IMR-90 (cell line): ENCODE results near the gene B3GLCT. TPM values are rescaled to one million over a fixed set of nuclear protein-coding genes. Genes with fewer than 3 reads are reported as not detected.

Experiments
- ATAC-seq: fragments of 200-7000 bp; cut with Tn5 transposase; 2 replicates; pipeline ENCODE4 v1.9.1; 2020; ENCODE audit warnings: low read depth, mild to moderate bottlenecking, moderate library complexity
- BruUV-seq: library from RNA; stranded (reverse); fragments of 400-500 nt; replicated peaks from 2 replicates; lab custom pipeline; 2021; lab: Mats Ljungman, UMichigan
- CTCF ChIA-PET: fragments of 300-600 bp; formaldehyde crosslinking; extraction: SDS; loops from one replicate; lab custom pipeline; 2021; ENCODE audit warnings: antibody characterized with exemption; lab: Yijun Ruan, JAX
- POLR2A ChIA-PET: fragments of 300-600 bp; sonication (Branson Sonifier 250); formaldehyde crosslinking; loops from one replicate; lab custom pipeline; 2022; ENCODE audit warnings: antibody characterized with exemption; ENCODE audit not compliant: unreplicated experiment; lab: Charles Lee
- DNase-seq: peaks from one replicate; pipeline ENCODE4 v3.0.0; 2013
- H2AFZ ChIP-seq: replicated peaks from 2 replicates; pipeline ENCODE3; 2013; ENCODE audit warnings: low read length, mild to moderate bottlenecking; ENCODE audit not compliant: poor library complexity
- H2AK5ac ChIP-seq: 2 replicates; pipeline ENCODE4 v1.6.1; 2013; ENCODE audit warnings: low read depth, low read length, inconsistent platforms
- H2AK9ac ChIP-seq: replicated peaks from 2 replicates; pipeline ENCODE3; 2013; ENCODE audit warnings: mild to moderate bottlenecking, low read depth, low read length, moderate library complexity; ENCODE audit not compliant: poor library complexity
- H2BK120ac ChIP-seq: 2 replicates; pipeline ENCODE4 v1.6.1; 2013; ENCODE audit warnings: low read depth, low read length, inconsistent platforms
- H2BK15ac ChIP-seq: 3 replicates; pipeline ENCODE4 v1.6.1; 2013; ENCODE audit warnings: low read depth, low read length, inconsistent platforms
- H2BK20ac ChIP-seq: 2 replicates; pipeline ENCODE4 v1.6.1; 2013; ENCODE audit warnings: low read depth, mild to moderate bottlenecking, inconsistent platforms, low read length, moderate library complexity
- H2BK5ac ChIP-seq: 2 replicates; pipeline ENCODE4 v1.6.1; 2013; ENCODE audit warnings: mild to moderate bottlenecking, low read depth, low read length, inconsistent platforms; ENCODE audit not compliant: poor library complexity, severe bottlenecking
- H3K14ac ChIP-seq: replicated peaks from 2 replicates; pipeline ENCODE4 v1.6.1; 2013; ENCODE audit warnings: low read depth, low read length, inconsistent platforms
- H3K18ac ChIP-seq: 2 replicates; pipeline ENCODE4 v1.6.1; 2013; ENCODE audit warnings: low read depth, low read length, control low read depth
- H3K23ac ChIP-seq: 2 replicates; pipeline ENCODE4 v1.6.1; 2013; ENCODE audit warnings: low read depth, low read length, inconsistent platforms
- H3K27ac ChIP-seq: 2 replicates; pipeline ENCODE4 v1.5.1; 2013; ENCODE audit warnings: mild to moderate bottlenecking, control low read depth, low read length; ENCODE audit not compliant: insufficient read depth
- H3K27me3 ChIP-seq: 2 replicates; pipeline ENCODE4 v1.6.1; 2013; ENCODE audit warnings: low read length; ENCODE audit not compliant: control insufficient read depth, insufficient read depth
- H3K36me3 ChIP-seq: 2 replicates; pipeline ENCODE4 v1.6.1; 2013; ENCODE audit warnings: low read length, mixed read lengths; ENCODE audit not compliant: control insufficient read depth, insufficient read depth
- H3K4ac ChIP-seq: 2 replicates; pipeline ENCODE4 v1.6.1; 2013; ENCODE audit warnings: low read depth, low read length, inconsistent platforms
- H3K4me1 ChIP-seq: 2 replicates; pipeline ENCODE4 v1.6.1; 2013; ENCODE audit warnings: low read length, mixed read lengths; ENCODE audit not compliant: control insufficient read depth, insufficient read depth
- H3K4me2 ChIP-seq: 2 replicates; pipeline ENCODE4 v1.6.1; 2013; ENCODE audit warnings: low read depth, mild to moderate bottlenecking, control low read depth, low read length, moderate library complexity
- H3K4me3 ChIP-seq: 2 replicates; pipeline ENCODE4 v1.5.1; 2013; ENCODE audit warnings: low read depth, mild to moderate bottlenecking, control low read depth, low read length, moderate library complexity; ENCODE audit not compliant: insufficient read depth
- H3K56ac ChIP-seq: 2 replicates; pipeline ENCODE4 v1.6.1; 2013; ENCODE audit warnings: low read length, inconsistent platforms; ENCODE audit not compliant: insufficient read depth; ENCODE audit errors: extremely low read depth
- H3K79me1 ChIP-seq, 2 experiments: 2 replicates each; pipeline ENCODE4 v1.6.1; 2013; ENCODE audit warnings: low read length in 2 of 2, inconsistent platforms in 1 of 2, low read depth in 1 of 2
- H3K9ac ChIP-seq: 2 replicates; pipeline ENCODE4 v1.6.1; 2013; ENCODE audit warnings: low read depth, low read length, control low read depth
- H3K9me1 ChIP-seq: 2 replicates; pipeline ENCODE4 v1.6.1; 2013; ENCODE audit warnings: low read length, inconsistent platforms; ENCODE audit not compliant: insufficient read depth
- H3K9me3 ChIP-seq: 2 replicates; pipeline ENCODE4 v1.6.1; 2013; ENCODE audit warnings: low read length; ENCODE audit not compliant: control insufficient read depth, insufficient read depth
- H4K20me1 ChIP-seq: 2 replicates; pipeline ENCODE4 v1.6.1; 2013; ENCODE audit warnings: low read length, inconsistent platforms; ENCODE audit not compliant: insufficient read depth
- H4K5ac ChIP-seq: 2 replicates; pipeline ENCODE4 v1.6.1; 2013; ENCODE audit warnings: mild to moderate bottlenecking, low read depth, low read length, control low read depth
- H4K8ac ChIP-seq, 2 experiments: 2 replicates each; pipeline ENCODE4 v1.6.1; 2013; ENCODE audit warnings: low read depth in 2 of 2, low read length in 2 of 2, control low read depth in 1 of 2, inconsistent platforms in 1 of 2
- H4K91ac ChIP-seq: 2 replicates; pipeline ENCODE4 v1.6.1; 2013; ENCODE audit warnings: low read depth, low read length, inconsistent platforms; ENCODE audit not compliant: insufficient read depth
- BHLHE40 ChIP-seq: fragments of 150-350 bp; IDR thresholded peaks from 2 replicates; pipeline ENCODE4 v1.6.1; 2016; ENCODE audit warnings: mild to moderate bottlenecking, low read depth, low read length
- CEBPB ChIP-seq: IDR thresholded peaks from 2 replicates; pipeline ENCODE4 v1.6.1; 2012; ENCODE audit warnings: low read depth, low read length, improper control_type of control experiment
- CHD1 ChIP-seq: IDR thresholded peaks from 2 replicates; pipeline ENCODE4 v1.6.1; 2012; ENCODE audit warnings: low read depth, low read length, improper control_type of control experiment
- ELK1 ChIP-seq: fragments of 150-350 bp; IDR thresholded peaks from 2 replicates; pipeline ENCODE4 v1.6.1; 2016; ENCODE audit warnings: low read depth, mild to moderate bottlenecking, low read length, moderate library complexity, borderline replicate concordance
- FOS ChIP-seq: fragments of 150-350 bp; IDR thresholded peaks from 2 replicates; pipeline ENCODE4 v1.6.1; 2016; ENCODE audit warnings: low read depth, low read length
- MAZ ChIP-seq: IDR thresholded peaks from 2 replicates; pipeline ENCODE4 v1.6.1; 2012; ENCODE audit warnings: low read depth, mild to moderate bottlenecking, low read length, improper control_type of control experiment, moderate library complexity, borderline replicate concordance
- MXI1 ChIP-seq: IDR thresholded peaks from 2 replicates; pipeline ENCODE4 v1.6.1; 2012; ENCODE audit warnings: low read depth, mild to moderate bottlenecking, low read length, moderate library complexity, borderline replicate concordance
- NFE2L2 ChIP-seq: fragments of 150-350 bp; IDR thresholded peaks from 2 replicates; pipeline ENCODE4 v1.6.1; 2016; ENCODE audit warnings: low read depth, mild to moderate bottlenecking, low read length
- POLR2A ChIP-seq: IDR thresholded peaks from 2 replicates; pipeline ENCODE4 v1.6.1; 2012; ENCODE audit warnings: mild to moderate bottlenecking, low read depth, low read length
- RAD21 ChIP-seq: IDR thresholded peaks from 2 replicates; pipeline ENCODE4 v1.6.1; 2012; ENCODE audit warnings: low read length, improper control_type of control experiment
- RCOR1 ChIP-seq: IDR thresholded peaks from 2 replicates; pipeline ENCODE4 v1.6.1; 2012; ENCODE audit warnings: mild to moderate bottlenecking, low read length, improper control_type of control experiment; ENCODE audit not compliant: insufficient replicate concordance
- RFX5 ChIP-seq: IDR thresholded peaks from 2 replicates; pipeline ENCODE4 v1.8.0; 2012; ENCODE audit warnings: low read depth, mild to moderate bottlenecking, low read length, moderate library complexity
- SMC3 ChIP-seq: fragments of 150-350 bp; IDR thresholded peaks from 2 replicates; pipeline ENCODE4 v1.6.1; 2016; ENCODE audit warnings: low read depth, mild to moderate bottlenecking, antibody characterized with exemption, low read length, moderate library complexity
- WGBS, 2 experiments: methylation state at CpG; one replicate each; pipeline versions ENCODE4 v1.1.5 to v1.1.7; 2013; ENCODE audit warnings: missing lambda C conversion rate in 2 of 2; ENCODE audit not compliant: insufficient read length in 1 of 2; ENCODE audit errors: extremely low coverage in 2 of 2; 5-methylcytosine and 5-hydroxymethylcytosine counted together
- dilution Hi-C: fragments of 300-500 bp; cut with HindIII; formaldehyde crosslinking; loops from one replicate; pipeline ENCODE4 v1.14.3; 2018; ENCODE audit warnings: low sequenced_read_pairs; ENCODE audit not compliant: unreplicated experiment
- in situ Hi-C: fragments of 300-500 bp; cut with MboI; formaldehyde crosslinking; loops from 3 replicates; pipeline ENCODE4 v1.14.3; 2019; ENCODE audit warnings: low sequenced_read_pairs, inconsistent platforms, mixed read lengths
- intact Hi-C: fragments of 100-400 bp; cut with micrococcal nuclease; formaldehyde crosslinking; loops from 2 replicates; pipeline ENCODE4 v1.10.0; 2022
- polyA plus RNA-seq, 3 experiments: library from polyadenylated mRNA; depleted of rRNA; stranded (reverse); fragments of >200 nt; gene quantifications; 2 replicates each; pipeline ENCODE4 v1.2.3, GENCODE V29; 2012; ENCODE audit warnings: low replicate concordance in 1 of 3
- total RNA-seq: library from RNA; depleted of rRNA; stranded (reverse); fragments of >200 nt; gene quantifications from 2 replicates; pipeline ENCODE4 v1.2.3, GENCODE V29; 2012
- TF ChIP-seq, protein P1 (sequence below): fragments of 150-350 bp; IDR thresholded peaks from 2 replicates; pipeline ENCODE4 v1.6.1; 2017; ENCODE audit warnings: mild to moderate bottlenecking, antibody characterized with exemption, low read length, low read depth
- TF ChIP-seq, protein P2 (sequence below): conservative IDR thresholded peaks from 2 replicates; pipeline ENCODE4 v1.5.1; 2012; ENCODE audit warnings: mild to moderate bottlenecking, low read depth, low read length, improper control_type of control experiment

The B3GLCT gene
- total and polyA plus RNA-seq, 2 of the 4 experiments (the other 2 are of a cell fraction) = 2.0 to 4.5 TPM

GRCh38 chr13:31227870-31228269 is 28.1 kb downstream of the B3GLCT start:
- in situ Hi-C loops = loop anchor here (25.0 kb wide), 1 partner anchor 509 kb away; the partner anchor contains the start of gene RXFP2

More at GRCh38 chr13:31227870-31228269, 28.1 kb downstream of the B3GLCT start:
- no peak overlapping the region for H3K14ac ChIP-seq
- no peak overlapping the region for H3K9ac ChIP-seq
- BruUV-seq = no TSS peak
- dilution Hi-C loops (no loop called here), intact Hi-C loops (no loop called here)
- ATAC-seq (no peak), DNase-seq (no peak)
- H2BK15ac ChIP-seq = no peak overlapping the region
- H2BK5ac ChIP-seq = no peak overlapping the region
- H4K20me1 ChIP-seq = no peaks in the 10 kb centered on the region
- ChIA-PET CTCF (interaction anchor here (0.6 kb wide), 1 partner anchor 133 kb away, joined by 4 read pairs; no protein-coding TSS in a partner anchor), POLR2A (no interaction called here)
- no peaks in the 10 kb centered on the region for H3K27me3 ChIP-seq
- no peak overlapping the region for H4K5ac ChIP-seq
- H3K18ac ChIP-seq = no peak overlapping the region
- H2BK120ac ChIP-seq = no peak overlapping the region
- no peaks in the 10 kb centered on the region; a peak in 1 of 4 replicates for H3K79me1 ChIP-seq
- no peak overlapping the region for H4K91ac ChIP-seq
- H2AK9ac ChIP-seq = no peak overlapping the region
- H3K36me3 ChIP-seq = no peaks in the 10 kb centered on the region
- no peak overlapping the region for H4K8ac ChIP-seq
- H2AFZ ChIP-seq = peak overlapping the region; percentile 21
- 97% methylated on average over 6 of the region's 8 CpGs; no CpG with 5 or more reads in 1 of the 2 experiments for WGBS, 2 experiments
- H3K9me1 ChIP-seq = peaks cover 7% of the 10 kb centered on the region; the same call in 1 of the 2 replicates
- no peak overlapping the region for H3K4me3 ChIP-seq
- TF ChIP-seq NFE2L2 (no peak), MXI1 (no peak), RAD21 (no peak), ELK1 (no peak), SMC3 (no peak), POLR2A (no peak), FOS (no peak), CHD1 (no peak), RCOR1 (no peak), MAZ (no peak), CEBPB (no peak), BHLHE40 (no peak), RFX5 (no peak)
- TF ChIP-seq, protein P1, sequence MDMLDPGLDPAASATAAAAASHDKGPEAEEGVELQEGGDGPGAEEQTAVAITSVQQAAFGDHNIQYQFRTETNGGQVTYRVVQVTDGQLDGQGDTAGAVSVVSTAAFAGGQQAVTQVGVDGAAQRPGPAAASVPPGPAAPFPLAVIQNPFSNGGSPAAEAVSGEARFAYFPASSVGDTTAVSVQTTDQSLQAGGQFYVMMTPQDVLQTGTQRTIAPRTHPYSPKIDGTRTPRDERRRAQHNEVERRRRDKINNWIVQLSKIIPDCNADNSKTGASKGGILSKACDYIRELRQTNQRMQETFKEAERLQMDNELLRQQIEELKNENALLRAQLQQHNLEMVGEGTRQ = no peak
- TF ChIP-seq, protein P2, sequence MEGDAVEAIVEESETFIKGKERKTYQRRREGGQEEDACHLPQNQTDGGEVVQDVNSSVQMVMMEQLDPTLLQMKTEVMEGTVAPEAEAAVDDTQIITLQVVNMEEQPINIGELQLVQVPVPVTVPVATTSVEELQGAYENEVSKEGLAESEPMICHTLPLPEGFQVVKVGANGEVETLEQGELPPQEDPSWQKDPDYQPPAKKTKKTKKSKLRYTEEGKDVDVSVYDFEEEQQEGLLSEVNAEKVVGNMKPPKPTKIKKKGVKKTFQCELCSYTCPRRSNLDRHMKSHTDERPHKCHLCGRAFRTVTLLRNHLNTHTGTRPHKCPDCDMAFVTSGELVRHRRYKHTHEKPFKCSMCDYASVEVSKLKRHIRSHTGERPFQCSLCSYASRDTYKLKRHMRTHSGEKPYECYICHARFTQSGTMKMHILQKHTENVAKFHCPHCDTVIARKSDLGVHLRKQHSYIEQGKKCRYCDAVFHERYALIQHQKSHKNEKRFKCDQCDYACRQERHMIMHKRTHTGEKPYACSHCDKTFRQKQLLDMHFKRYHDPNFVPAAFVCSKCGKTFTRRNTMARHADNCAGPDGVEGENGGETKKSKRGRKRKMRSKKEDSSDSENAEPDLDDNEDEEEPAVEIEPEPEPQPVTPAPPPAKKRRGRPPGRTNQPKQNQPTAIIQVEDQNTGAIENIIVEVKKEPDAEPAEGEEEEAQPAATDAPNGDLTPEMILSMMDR = no peak
- H3K4ac ChIP-seq = no peak overlapping the region
- H3K23ac ChIP-seq = no peak overlapping the region; the same call in 1 of the 2 replicates
- H3K4me2 ChIP-seq = no peak overlapping the region
- no peak overlapping the region for H2AK5ac ChIP-seq
- no peak overlapping the region; the same call in 1 of the 2 replicates for H2BK20ac ChIP-seq
- H3K56ac ChIP-seq = no peak overlapping the region
- H3K9me3 ChIP-seq = no peaks in the 10 kb centered on the region
- H3K4me1 ChIP-seq = no peaks in the 10 kb centered on the region
- no peak overlapping the region for H3K27ac ChIP-seq
